B cell (primary cell): ENCODE measurements around the gene TIAM1. TPM values are rescaled to one million over a fixed set of nuclear protein-coding genes. Genes with fewer than 3 reads are reported as not detected.

Experiments used
- ATAC-seq: fragments of 200-7000 bp; cut with Tn5 transposase; one replicate; pipeline ENCODE4 v1.10.0; 2021; ENCODE audit warnings: low read depth, mild to moderate bottlenecking, moderate number of reproducible peaks, moderate library complexity
- CTCF ChIA-PET: fragments of 350-600 bp; sonication (Branson Sonifier 250); formaldehyde crosslinking; loops from one replicate; lab custom pipeline; 2021; ENCODE audit warnings: antibody characterized with exemption, inconsistent platforms; lab: Charles Lee
- POLR2A ChIA-PET: fragments of 350-600 bp; sonication (Branson Sonifier 250); formaldehyde crosslinking; loops from one replicate; lab custom pipeline; 2021; ENCODE audit warnings: antibody characterized with exemption; lab: Charles Lee
- DNase-seq: peaks from one replicate; pipeline ENCODE4 v3.0.0; 2013
- H2AFZ ChIP-seq: 2 replicates; pipeline ENCODE4 v1.6.1; 2012; ENCODE audit warnings: mild to moderate bottlenecking, low read depth, low read length; ENCODE audit not compliant: insufficient read depth, poor library complexity, severe bottlenecking
- H3K27ac ChIP-seq, 2 donors: 1 replicate in 1 of 2; 2 replicates in 1 of 2; pipeline ENCODE4 v1.5.1; 2012 to 2013; ENCODE audit warnings: low read length in 2 of 2, mild to moderate bottlenecking in 2 of 2, moderate library complexity in 1 of 2
- H3K27me3 ChIP-seq, 4 experiments: fragments of 200-600 bp in 1 of 4; sonication (generic) in 1 of 4; replicated peaks in 1 of 4; 1 replicate in 2 of 4; 2 replicates in 2 of 4; pipeline versions ENCODE4 v1.6.1 to v1.7.0; 2013 to 2016; ENCODE audit warnings: low read length in 3 of 4, mild to moderate bottlenecking in 2 of 4, mixed read lengths in 1 of 4, moderate library complexity in 1 of 4; ENCODE audit not compliant: insufficient read depth in 4 of 4, control insufficient read depth in 3 of 4; ENCODE audit errors: control extremely low read depth in 1 of 4
- H3K36me3 ChIP-seq, 2 experiments: replicated peaks in 1 of 2; 1 replicate in 1 of 2; 2 replicates in 1 of 2; pipeline versions ENCODE4 v1.6.1 to v1.7.1; 2013; ENCODE audit warnings: low read length in 1 of 2; ENCODE audit not compliant: insufficient read depth in 2 of 2, control insufficient read depth in 1 of 2; ENCODE audit errors: control extremely low read depth in 1 of 2, extremely low read depth in 1 of 2
- H3K4me1 ChIP-seq, 2 donors: fragments of 200-600 bp in 1 of 2; sonication (generic) in 1 of 2; 1 replicate in 1 of 2; 2 replicates in 1 of 2; pipeline versions ENCODE4 v1.5.1 to v1.6.1; 2013 to 2017; ENCODE audit warnings: low read length in 2 of 2; ENCODE audit not compliant: control insufficient read depth in 2 of 2, insufficient read depth in 2 of 2
- H3K4me2 ChIP-seq: replicated peaks from 2 replicates; pipeline ENCODE3; 2012; ENCODE audit warnings: mild to moderate bottlenecking, low read depth, low read length; ENCODE audit not compliant: poor library complexity, severe bottlenecking
- H3K4me3 ChIP-seq, 5 experiments: fragments of 200-600 bp in 1 of 5; sonication (generic) in 1 of 5; 1 replicate in 3 of 5; 2 replicates in 2 of 5; pipeline versions ENCODE4 v1.5.1 to v1.7.0; 2011 to 2016; ENCODE audit warnings: low read length in 4 of 5, mild to moderate bottlenecking in 4 of 5, low read depth in 2 of 5, control low read depth in 1 of 5, moderate library complexity in 1 of 5; ENCODE audit not compliant: insufficient read depth in 1 of 5; ENCODE audit errors: control extremely low read depth in 1 of 5, extremely low read depth in 1 of 5
- H3K79me2 ChIP-seq: fragments of 200-600 bp; sonication (generic); one replicate; pipeline ENCODE4 v1.6.0; 2016; ENCODE audit warnings: low read length; ENCODE audit not compliant: control insufficient read depth, insufficient read depth
- H3K9ac ChIP-seq: fragments of 200-600 bp; sonication (generic); 2 replicates; pipeline ENCODE4 v1.6.1; 2017; ENCODE audit warnings: mild to moderate bottlenecking, low read length, moderate library complexity
- H3K9me3 ChIP-seq, 3 donors: one replicate each; pipeline versions ENCODE4 v1.6.1 to v1.7.1; 2013; ENCODE audit warnings: low read length in 2 of 3; ENCODE audit not compliant: control insufficient read depth in 2 of 3, insufficient read depth in 1 of 3; ENCODE audit errors: control extremely low read depth in 1 of 3
- H4K20me1 ChIP-seq: 2 replicates; pipeline ENCODE4 v1.6.0; 2012; ENCODE audit warnings: mild to moderate bottlenecking, low read length; ENCODE audit not compliant: insufficient read depth, control insufficient read depth, poor library complexity, severe bottlenecking
- H3K27ac Mint-ChIP-seq: one replicate; pipeline ENCODE4 v1.8.0; 2021; ENCODE audit warnings: mixed read lengths
- H3K27me3 Mint-ChIP-seq: one replicate; pipeline ENCODE4 v1.8.0; 2021; ENCODE audit warnings: mixed read lengths
- H3K4me1 Mint-ChIP-seq: one replicate; pipeline ENCODE4 v1.8.0; 2021; ENCODE audit warnings: mixed read lengths
- H3K4me3 Mint-ChIP-seq: one replicate; pipeline ENCODE4 v1.8.0; 2021; ENCODE audit warnings: mixed read lengths
- H3K9me3 Mint-ChIP-seq: one replicate; pipeline ENCODE4 v1.8.0; 2022; ENCODE audit warnings: mixed read lengths; ENCODE audit not compliant: insufficient read depth
- CTCF ChIP-seq: fragments of 200-600 bp; IDR thresholded peaks from one replicate; pipeline ENCODE4 v1.8.0; 2022; ENCODE audit warnings: antibody characterized with exemption, mild to moderate bottlenecking
- EZH2 ChIP-seq: IDR thresholded peaks from 2 replicates; pipeline ENCODE4 v1.6.1; 2012; ENCODE audit warnings: borderline replicate concordance, low read depth, mild to moderate bottlenecking, moderate library complexity, low read length; ENCODE audit not compliant: insufficient read depth, poor library complexity, severe bottlenecking
- WGBS: methylation state at CpG from one replicate; pipeline ENCODE4 v1.1.5; 2013; ENCODE audit warnings: missing lambda C conversion rate; ENCODE audit not compliant: insufficient coverage; 5-methylcytosine and 5-hydroxymethylcytosine counted together
- intact Hi-C: fragments of 100-400 bp; cut with micrococcal nuclease; formaldehyde crosslinking; loops from one replicate; pipeline ENCODE4 v1.10.0; 2022
- polyA plus RNA-seq: library from polyadenylated mRNA; depleted of rRNA; stranded (reverse); fragments of >200 nt; gene quantifications from 2 replicates; pipeline ENCODE4 v1.2.3, GENCODE V29; 2012
- total RNA-seq, 2 donors: library from RNA; stranded (reverse); fragments of 120-200 nt in 1 of 2; gene quantifications; 1 replicate in 1 of 2; 2 replicates in 1 of 2; pipeline versions ENCODE4 v1.2.3 to v1.2.4, GENCODE V29; 2013 to 2022

TIAM1 gene
- total and polyA plus RNA-seq, 2 donors (not counting 1 experiment from before 2014, with no cell fraction given): 0.51 to 1.0 TPM

GRCh38 chr21:31288191-31288590, 55.9 kb downstream of the TIAM1 start:
- no peak overlapping the region for H3K4me3 Mint-ChIP-seq
- WGBS: 95% methylated on average over 3 of the region's 3 CpGs
- CTCF ChIA-PET: no interaction called here

GRCh38 chr21:31287201-31287600, 56.9 kb downstream of the TIAM1 start:
- H3K9me3 Mint-ChIP-seq: peaks cover 8% of the 10 kb centered on the region
- ChIA-PET POLR2A (no interaction called here), CTCF (no interaction called here)
- H3K4me3 Mint-ChIP-seq: no peak overlapping the region
- no peaks in the 10 kb centered on the region for H3K27me3 Mint-ChIP-seq
- Histone ChIP-seq H3K9me3 (no peaks in the 10 kb centered on the region), H3K36me3 (no peaks in the 10 kb centered on the region), H3K4me2 (no peak overlapping the region), H4K20me1 (no peaks in the 10 kb centered on the region), H3K9ac (no peak overlapping the region), H3K27ac (no peak overlapping the region), H3K4me3 (no peak overlapping the region), H3K4me1 (no peaks in the 10 kb centered on the region), H3K79me2 (no peaks in the 10 kb centered on the region), H3K27me3 (no peaks in the 10 kb centered on the region), H2AFZ (no peak overlapping the region)
- TF ChIP-seq EZH2 (no peak), CTCF (no peak)
- H3K27ac Mint-ChIP-seq: no peak overlapping the region
- DNase-seq: no peak
- no peaks in the 10 kb centered on the region for H3K4me1 Mint-ChIP-seq
- intact Hi-C loops: no loop called here
- 85% methylated on average over 1 of the region's 2 CpGs for WGBS
- no peak for ATAC-seq

More at GRCh38 chr21:31288191-31288590, 55.9 kb downstream of the TIAM1 start:
- Histone ChIP-seq H3K4me2 (no peak overlapping the region), H3K27me3 (no peaks in the 10 kb centered on the region), H3K9ac (no peak overlapping the region), H3K9me3 (no peaks in the 10 kb centered on the region), H3K4me1 (no peaks in the 10 kb centered on the region), H3K79me2 (no peaks in the 10 kb centered on the region), H3K4me3 (no peak overlapping the region), H2AFZ (no peak overlapping the region), H3K27ac (no peak overlapping the region), H3K36me3 (no peaks in the 10 kb centered on the region), H4K20me1 (no peaks in the 10 kb centered on the region)
- Mint-ChIP-seq H3K9me3 (peaks cover 8% of the 10 kb centered on the region), H3K27me3 (no peaks in the 10 kb centered on the region), H3K27ac (no peak overlapping the region), H3K4me1 (no peaks in the 10 kb centered on the region)
- TF ChIP-seq EZH2: no peak
- no peak for TF ChIP-seq CTCF
- DNase-seq (no peak), ATAC-seq (no peak)
- POLR2A ChIA-PET: no interaction called here
- intact Hi-C loops: no loop called here
